NCI-H2107 (cell line): ENCODE measurements around the gene SYS1.
"Not testable (repeated sequence)": the region's sequence is repeated elsewhere in the genome, so short reads cannot be mapped to it uniquely, and the experiment has no call there.

ENCODE experiments used
- DNase-seq: peaks from one replicate; lab custom pipeline; 2025; lab: John Stamatoyannopoulos, UW

The SYS1 gene

DNA sequence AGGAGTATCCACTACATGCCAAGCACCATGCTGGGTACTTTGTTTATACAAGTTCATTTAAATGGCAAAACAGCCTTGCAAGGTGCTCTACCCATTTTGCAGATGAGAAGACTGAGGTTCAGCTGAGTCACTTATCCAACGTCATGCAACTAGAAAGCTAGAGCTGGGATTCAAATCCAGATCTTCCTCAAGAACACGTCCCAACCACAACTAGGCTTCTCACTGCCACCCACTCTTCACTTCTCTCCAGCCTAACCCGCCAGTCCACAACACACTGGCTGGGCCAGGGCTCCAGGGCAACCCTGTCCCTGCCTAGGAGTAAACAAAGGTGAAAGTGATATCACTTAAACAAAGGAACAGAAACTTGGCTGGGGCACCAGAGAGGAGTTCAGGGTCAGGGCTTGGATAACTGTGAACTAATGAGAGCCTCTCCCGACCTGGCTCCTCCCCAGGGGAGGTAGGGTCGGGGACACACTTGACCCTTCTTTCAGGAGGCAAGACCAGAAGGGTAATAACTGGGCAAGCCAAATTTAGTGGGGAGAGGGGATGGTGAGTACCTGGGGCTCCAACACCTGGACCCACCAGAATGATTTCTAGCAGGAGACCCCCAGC is 22.6 kb upstream of the SYS1 start:
- no peak for DNase-seq

DNA sequence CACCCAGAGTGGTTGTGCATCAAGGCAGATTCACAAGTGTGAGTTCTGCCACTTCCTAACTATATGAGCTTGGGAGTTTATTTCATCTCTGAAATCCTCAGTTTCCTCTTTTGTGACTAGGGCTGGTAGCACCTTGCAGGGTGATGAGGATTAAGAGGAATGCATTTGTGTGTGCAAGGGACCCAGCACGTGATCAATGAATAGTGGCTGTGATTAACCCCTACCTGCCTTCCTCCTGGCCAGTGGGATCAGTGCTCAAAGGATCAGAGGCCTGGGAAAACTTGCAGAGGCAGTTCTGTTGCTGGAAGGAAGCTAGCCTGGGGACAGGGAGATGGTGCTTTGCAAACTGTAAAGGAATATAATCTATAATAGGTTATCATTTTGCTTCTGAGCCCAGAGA is 22.0 kb upstream of the SYS1 start:
- no peak for DNase-seq

DNA sequence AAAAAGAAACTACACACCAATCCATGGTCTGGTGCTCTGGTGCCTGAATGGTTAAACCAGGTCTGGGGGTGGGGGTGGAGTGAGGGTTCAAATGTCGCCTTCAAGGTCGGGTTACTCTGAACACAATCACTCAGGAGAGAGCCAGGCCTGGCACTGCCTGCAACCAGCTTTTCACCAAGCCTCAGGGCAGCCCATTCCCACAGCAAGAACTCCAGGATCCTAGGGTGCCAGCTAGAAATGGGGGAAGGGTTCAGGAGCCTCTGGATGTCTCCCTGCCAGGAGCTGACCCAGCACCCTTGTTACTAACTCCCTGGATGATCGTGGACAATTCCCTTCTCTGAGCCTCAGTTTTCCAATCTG is 21.4 kb upstream of the SYS1 start:
- DNase-seq, result no peak

DNA sequence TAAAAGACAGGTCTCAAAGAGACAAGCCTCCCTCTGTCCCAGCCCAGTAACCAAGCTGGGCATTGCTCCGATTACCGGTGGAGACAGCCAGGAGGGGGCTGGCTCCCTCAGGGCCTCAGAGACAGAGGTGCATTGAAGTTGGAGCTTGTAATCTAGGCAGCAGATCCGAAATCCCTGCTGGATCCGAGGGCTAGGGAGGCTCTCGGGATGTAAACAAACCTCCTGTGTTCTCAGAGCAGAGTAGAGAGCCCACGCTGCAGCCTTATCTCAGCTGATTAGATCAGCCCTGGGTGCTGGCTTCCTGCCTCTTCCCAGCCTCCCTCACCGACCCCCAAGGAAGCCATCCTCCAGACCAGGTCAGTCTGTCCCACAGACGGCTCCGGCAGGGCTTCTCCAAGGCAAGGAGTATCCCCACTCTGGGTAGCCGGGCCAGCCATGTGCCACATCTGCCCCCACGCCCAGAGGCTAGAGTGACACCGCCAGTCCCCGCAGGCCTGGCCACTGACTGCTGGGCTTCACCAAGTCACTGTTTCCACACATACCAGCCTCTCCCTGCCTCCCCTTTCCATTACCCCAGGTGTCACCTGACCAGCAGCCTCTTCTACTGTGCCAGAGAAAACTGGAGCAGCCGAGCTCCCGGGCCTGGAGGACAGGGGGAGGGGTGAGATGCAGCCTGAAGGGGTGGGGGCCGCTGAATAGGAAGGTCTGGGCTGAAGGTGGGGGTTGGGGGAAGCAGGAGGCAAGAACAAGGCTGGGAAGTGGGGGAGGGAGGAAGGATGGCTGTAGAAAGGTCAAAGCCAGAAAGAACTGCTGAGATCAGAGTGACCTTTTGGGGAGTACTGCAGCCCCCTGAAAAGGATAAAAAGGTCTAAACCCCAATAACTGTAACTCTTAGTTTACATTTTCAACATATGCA is 20.8 kb upstream of the SYS1 start:
- no peak for DNase-seq

DNA sequence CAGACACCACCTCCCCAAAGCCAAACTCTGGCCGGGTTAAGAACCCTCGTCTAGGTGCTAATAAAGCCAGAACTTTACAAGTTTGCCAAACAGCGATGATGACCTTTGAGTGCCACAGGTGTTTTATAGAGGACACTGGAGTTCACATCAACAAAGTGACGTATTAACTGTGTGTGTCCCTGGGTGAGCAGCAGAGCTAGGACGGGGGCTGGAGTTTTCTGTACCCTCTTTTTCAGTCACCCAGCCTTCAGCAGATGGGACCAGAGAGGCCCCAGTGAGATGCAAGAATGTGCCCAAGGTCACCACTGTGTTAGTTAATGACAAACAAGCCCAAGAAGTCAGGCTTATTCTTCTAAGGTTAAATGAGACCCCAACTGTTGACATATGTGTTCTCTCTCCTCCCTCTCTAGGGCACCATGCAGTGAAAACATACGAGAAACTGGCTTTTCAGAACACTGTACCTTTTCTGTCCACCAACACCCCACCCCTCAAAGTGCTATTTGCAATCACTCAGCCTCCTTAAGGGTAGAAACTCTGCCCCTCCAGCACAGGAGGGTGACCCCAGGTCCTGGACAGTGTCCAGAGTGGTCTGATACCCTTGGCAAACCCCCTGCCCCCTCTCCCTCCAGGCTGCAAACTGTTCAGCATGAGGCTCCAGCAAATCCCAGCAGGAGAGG is 20.0 kb upstream of the SYS1 start:
- no peak for DNase-seq

DNA sequence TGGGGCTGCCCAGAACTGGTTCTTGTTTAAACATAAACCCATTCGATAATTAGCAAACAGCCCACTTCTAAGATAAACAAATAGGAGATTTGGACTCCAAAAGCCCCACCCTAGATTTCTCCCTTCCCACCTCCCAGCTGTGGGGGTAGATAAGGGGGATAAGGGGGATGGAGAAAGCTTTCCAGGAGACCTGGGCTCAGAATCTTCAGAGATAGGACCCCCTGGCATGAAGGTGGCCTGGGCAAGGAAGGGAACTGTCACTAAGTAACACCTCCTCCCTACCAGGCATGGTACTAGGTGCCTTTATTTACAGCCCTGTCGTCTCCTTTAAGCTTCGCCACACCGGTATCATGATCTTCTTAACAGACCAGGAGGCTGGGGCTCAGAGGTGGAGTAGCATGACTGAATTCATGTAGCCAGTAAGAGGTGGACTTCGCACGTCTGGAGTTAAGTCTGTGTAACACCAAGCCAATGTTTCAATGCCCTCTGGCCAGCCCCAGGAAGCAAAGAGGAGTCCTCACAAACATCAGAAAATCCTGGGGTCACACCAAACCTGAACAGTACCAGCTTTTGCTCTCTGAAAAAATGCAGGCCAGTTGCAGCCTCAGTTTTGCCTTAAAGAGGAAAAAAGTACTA is 19.3 kb upstream of the SYS1 start:
- DNase-seq, result no peak

DNA sequence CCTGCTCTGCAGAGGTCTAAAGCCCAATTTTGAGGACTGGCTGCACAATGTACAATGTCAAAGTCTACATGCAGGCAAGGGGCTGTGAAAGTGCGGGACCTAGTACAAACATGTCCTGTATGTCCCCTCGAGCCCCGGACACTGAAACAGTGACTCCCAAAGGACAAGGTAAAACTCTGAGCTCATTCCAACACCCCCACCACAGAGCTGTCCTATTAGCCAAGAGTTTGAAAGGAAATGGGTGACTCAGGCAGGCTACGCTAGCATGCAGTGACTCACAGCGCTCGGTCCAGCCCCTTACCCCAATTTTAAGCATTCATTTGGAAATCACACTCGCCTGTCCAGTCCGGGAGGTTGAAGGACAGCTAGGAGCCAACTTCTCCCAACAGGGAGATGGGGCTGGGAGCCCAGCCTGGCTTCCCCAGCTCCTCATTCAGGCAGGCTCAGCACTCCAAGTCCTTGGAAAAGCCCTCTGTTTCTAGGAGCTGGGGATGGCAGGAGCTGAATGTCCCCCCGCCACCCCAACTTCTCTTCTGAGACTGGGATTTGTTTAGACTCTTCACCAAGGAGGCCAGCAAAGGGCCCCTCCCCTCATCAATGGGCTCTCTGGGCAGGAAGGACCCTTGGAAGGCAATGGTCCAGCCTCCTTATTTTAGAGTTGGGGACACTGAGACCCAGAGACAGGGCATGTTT is 18.6 kb upstream of the SYS1 start:
- no peak for DNase-seq

DNA sequence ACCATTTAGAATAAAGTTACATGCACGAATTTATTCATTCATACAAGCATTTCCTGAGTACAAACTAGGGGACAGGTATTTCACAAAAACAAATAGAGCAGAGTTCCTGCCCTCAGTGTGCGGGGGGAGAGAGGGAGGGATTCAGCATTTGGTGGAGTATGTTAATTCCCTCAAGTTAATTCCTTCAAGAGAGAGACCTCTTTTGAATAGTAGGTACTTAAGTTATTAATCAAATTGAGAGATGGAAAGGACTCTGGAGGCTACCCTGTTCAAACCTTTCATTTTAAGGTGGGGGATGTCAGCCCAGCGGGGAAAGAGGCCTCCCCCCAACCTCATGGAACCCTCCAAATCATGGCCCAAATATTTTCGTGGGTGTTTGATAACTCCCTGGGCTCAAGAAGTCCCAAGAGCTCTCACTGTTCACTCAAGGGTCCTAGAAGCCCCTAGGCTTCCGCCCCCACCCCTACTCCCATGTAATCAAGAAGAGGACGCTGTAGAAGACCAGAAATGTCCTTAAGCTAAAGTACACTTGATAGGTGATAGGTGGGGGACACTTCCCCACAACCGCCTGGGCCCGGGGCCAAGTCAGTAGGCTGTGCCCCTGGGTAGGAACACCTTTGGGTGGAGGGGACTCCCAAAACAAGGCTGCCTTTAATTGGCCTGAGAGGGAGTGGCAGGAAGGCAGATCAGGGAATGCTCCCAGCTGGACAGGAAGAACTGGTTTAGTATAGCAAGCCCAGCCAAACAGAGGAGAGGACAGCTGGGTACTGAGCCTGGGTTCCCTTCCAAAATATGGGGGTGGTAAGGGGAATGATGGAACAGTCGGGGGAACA is 17.6 kb upstream of the SYS1 start:
- DNase-seq, result no peak

DNA sequence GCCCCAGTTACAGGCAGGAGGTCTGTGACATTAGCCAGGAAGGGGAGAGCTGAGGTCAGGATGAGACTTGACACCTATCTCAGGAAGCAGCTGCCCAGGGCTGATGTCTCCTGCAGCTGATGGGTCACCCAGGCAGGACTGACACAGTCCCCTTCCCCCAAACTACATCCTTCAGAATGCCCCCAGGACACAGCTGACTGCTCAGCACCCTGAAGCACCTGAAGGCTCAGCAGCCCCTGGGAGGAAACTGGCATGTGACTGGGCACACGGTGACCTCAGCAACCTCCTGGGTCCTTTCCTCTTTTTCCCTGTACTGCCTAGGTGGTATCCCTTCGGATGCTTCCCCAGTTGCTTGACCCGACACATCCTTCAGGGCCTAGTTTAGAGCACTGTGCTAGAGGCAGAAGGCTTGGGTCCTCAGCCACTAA is 16.7 kb upstream of the SYS1 start:
- no peak for DNase-seq

DNA sequence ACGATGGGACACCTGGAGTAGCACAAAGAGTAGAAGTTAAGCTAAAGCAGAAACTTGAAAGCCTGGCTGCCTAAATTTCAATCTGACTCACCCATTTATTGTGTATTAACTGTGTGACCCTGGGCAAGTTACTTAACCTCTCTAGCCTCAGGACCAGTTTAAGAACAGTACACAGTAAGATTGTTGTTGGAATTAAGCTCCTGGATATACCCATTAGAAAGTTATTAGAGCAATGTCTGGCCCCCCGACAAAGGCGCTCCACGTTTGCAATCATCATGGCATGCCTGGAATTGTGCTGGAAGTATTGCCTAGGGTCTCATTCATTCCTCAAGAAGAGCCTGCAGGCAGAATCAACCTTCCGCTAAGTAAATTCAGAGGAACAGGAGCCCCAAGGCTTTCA is 16.1 kb upstream of the SYS1 start:
- DNase-seq, result no peak

DNA sequence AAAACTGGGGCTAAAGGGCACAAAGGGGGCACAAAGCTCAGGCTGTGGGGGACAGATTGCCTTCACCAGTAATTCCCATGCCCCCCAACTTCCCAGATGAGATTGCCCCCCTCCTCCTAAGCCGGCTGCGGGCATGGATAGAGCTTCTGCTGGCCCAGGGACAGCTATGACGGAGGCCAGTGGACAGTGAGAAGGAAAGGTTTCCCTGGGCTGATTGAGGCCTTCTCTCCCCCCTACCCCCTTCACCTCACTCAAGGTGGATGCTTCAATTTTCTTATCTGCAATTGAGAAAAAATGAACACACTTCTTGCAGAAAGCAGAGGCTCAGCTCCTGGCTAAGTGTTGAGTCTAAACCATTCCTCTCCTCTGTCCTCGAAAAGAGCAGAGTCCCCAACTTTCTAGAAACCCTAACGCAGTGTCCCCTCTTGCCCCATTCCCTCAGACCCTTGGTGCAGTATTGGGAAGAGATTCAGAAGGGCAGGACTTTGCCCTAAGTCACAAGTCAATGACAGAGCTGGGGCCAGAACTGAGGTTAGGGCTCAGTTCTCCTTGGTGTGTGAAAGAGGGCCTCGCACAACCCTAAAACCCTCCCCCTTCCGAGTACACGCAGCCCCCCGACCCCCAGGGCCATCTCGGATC is 15.5 kb upstream of the SYS1 start:
- no peak for DNase-seq

DNA sequence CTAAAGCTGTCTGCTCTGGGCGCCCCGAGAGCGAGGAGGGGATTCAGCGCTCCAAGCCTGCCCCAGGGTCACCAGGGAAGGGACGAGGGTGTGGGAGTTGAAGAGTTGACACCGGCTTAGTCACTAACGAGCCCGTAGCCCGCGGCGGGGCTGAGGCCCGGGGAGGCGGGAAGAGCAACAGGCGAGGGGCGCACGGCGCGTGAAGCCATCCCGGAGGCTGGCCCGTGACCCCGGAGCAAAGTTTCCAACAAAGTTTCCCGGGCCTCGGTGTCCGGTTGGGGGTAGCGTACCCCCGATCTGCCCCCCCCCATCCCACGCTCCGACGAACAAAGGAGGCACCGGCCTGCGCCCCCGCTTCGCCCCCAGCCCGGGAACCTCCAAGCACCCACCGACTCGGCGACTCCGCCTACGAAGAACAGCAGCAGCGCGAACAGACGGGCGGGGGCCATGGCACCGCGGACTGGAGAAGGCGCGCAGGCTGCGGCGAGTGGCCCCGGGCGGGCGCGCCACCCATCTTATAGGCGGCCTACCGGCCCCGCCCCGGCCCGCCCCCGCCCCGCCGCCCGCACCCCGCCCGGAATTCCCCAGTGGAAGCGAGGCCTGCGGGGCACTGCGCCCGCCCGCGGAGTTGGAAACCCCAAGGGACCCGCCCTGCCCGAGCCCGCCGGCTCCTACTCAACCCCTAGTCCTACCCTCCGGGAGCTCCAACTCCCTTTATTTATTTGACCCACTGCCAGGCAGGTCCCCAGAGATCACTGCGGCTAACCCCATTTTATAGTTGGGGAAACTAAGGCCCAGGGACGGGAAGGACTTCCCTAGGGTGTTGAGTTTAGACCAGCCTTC is 14.8 kb upstream of the SYS1 start, which contains the start of gene SDC4:
TSS of gene SDC4 (minus strand) at position 489 of the 843 bp plus-strand sequence. CDS start at position 449, 40 bp downstream.
- DNase-seq, result no peak

DNA sequence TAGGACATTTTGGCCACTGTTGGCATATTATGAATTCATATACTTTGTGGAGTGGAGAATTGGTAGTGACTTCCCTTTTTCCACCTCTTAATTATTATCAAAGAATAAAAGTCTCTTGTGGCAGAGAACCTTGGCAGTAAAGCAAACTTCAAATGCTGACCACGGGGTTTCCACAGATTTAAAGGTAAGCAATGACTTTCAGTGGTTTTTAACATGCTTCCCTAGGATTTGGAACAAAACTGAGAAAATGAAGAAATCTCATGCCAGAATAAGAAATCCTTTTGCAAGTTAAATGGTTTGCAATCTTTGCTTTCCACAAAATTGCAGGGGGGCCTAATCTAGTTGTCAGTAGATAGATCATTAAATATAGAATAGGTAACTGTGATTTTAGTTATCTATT is 12.7 kb upstream of the SYS1 start:
- no peak for DNase-seq

DNA sequence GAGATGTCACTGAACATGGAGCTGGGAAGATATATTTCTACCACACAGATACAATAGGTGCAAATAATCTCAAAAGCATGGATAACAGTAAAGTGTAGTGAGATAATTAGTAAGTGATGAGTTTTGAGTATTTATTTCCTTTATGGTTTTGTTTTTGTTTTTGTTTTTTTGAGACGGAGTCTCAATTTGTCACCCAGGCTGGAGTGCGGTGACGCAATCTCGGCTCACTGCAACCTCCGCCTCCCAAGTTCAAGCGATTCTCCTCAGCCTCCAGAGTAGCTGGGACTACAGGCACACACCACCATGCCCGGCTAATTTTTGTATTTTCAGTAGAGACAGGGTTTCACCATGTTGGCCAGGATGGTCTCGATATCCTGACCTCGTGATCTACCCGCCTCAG is 12.2 kb upstream of the SYS1 start:
- DNase-seq, result not testable (repeated sequence)

DNA sequence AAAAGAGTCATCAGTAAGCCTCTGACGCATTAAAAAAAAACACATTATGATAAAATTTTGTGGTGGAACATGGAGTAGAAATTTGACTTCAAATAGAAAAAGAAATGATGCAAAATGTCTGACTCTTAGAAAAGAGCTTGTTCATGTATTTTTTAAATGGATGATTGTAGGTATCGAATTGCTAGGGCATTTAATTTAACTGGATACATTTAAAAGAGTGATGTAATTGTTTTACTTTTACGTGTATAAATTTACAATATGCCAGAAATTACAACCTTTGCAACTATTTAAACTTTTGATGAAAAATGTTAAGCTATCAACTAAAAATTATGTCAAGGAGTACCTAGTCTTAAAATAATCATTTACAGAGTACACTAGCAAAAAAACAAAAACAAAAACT is 10.2 kb upstream of the SYS1 start:
- DNase-seq, result no peak

DNA sequence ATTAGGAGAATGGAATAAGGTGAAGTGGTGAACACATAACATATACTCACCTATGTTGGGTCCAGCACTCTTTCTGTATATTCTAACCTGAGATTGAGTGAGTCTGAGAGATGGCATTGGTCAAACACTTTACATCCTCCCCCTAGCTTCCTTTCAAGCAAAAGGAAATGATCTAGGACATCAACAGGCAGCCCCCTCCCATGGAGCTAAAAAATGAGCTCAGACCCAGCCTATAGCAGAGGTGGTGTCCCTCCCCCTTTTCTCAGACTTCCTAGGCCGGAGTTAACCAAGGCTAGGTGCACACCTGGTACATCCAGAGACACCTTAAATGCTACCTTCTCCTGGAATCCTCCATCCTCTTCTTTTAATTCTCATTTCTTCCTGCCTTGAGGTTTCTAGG is 9.2 kb upstream of the SYS1 start:
- DNase-seq, result no peak

DNA sequence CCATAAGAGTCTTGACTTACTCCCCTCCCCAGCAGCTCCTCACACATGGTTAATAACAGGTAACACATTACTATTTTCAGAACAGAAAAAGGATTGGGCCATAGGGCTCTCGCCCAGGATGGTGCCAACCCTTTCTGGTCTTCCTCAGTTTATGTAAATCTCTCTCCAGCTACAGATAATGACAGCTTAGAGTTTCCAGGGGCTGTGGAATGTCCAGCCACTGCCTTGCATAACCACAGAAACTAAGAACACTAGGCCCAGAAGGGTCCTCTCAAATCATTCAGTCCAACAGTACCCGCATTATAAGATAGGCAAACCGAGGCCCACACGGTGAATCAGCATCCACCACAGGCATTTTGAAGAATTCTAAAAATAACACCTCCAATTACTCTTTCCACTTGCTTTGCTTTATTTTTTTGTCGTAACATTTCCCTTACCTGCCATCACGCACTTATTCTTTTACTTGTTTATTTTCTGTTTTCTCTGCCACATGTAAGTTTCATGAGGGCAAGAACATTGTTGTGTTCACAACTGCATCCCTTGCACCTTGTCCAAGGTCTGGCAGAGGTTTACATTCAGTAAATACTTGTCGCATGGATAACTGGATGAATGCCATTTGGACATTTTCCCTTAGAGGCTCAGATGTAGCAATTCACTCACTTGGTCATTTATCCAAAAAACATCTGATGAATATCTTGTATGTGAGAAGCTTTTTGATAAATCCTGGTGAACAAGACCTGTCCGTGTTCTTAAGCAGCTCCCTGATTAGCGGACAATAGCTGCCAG is 8.3 kb upstream of the SYS1 start:
- no peak for DNase-seq

DNA sequence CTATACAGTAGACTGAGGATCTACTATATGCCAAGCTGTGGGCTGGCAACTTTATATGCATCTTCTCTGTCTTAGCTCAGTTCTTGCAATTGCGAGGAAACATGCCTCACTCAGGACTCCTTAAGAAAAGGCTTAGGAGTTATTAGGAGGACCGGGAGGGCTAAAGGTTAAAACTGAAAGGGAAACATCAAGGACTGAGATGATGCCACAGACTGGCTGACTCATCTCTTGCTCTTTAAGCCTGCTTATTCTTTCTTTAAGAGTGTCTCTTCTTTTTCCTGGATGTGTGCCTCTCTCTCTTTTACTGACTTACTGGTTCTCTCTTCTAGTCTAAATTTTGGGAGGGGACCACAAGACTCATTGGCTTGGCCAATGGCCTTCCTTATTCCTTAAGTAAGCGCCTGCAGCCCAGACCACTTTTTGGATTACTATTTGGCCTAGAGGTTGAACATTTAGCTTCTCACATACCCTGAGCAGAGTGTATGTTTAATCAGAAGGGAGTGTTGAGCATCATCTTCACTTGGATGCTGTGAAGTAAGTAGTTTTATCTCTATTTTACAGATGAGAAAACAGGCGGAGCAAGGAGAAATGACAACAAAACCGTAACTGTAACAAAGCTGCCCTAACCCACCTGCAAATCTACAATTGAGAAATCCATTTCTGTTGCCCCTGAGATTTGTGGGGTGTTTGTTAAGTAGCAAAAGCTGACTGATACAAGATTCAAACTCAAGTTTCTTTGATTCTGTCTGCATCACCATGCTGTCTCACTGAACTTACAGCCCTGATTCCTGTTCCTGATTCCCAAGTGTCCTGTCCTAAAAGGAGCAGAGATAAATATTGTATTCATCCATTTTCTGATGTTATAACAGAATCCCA is 7.5 kb upstream of the SYS1 start:
- DNase-seq, result no peak
